ENCODE data around the gene ULBP1. TPM values are rescaled to one million over a fixed set of nuclear protein-coding genes. Genes with fewer than 3 reads are reported as not detected.
"Not testable (repeated sequence)": the region's sequence is repeated elsewhere in the genome, so short reads cannot be mapped to it uniquely, and the experiment has no call there.

The ULBP1 gene
- polyA plus RNA-seq, 1 experiment, result 2.8 TPM

- ChIA-PET CTCF (no interaction called here), POLR2A (no interaction called here)
- Histone ChIP-seq H3K4me3 (ENCODE audit: low read depth, low read length) (no peak overlapping the region), H3K27ac (ENCODE audit: low read depth, low read length) (no peak overlapping the region), H3K27me3 (ENCODE audit: control insufficient read depth, insufficient read depth, low read length) (peaks cover 33% of the 10 kb centered on the region), H3K9me3 (ENCODE audit: control insufficient read depth, insufficient read depth, low read length) (no peaks in the 10 kb centered on the region)
- no peak for DNase-seq (ENCODE audit: low read depth, low spot score)
- TF ChIP-seq, protein P1, sequence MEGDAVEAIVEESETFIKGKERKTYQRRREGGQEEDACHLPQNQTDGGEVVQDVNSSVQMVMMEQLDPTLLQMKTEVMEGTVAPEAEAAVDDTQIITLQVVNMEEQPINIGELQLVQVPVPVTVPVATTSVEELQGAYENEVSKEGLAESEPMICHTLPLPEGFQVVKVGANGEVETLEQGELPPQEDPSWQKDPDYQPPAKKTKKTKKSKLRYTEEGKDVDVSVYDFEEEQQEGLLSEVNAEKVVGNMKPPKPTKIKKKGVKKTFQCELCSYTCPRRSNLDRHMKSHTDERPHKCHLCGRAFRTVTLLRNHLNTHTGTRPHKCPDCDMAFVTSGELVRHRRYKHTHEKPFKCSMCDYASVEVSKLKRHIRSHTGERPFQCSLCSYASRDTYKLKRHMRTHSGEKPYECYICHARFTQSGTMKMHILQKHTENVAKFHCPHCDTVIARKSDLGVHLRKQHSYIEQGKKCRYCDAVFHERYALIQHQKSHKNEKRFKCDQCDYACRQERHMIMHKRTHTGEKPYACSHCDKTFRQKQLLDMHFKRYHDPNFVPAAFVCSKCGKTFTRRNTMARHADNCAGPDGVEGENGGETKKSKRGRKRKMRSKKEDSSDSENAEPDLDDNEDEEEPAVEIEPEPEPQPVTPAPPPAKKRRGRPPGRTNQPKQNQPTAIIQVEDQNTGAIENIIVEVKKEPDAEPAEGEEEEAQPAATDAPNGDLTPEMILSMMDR (IDR thresholded peaks at IDR 0.05; ENCODE audit: low read depth, low read length), result no peak
Observed at GRCh38 chr6:149950423-149950822, 13.3 kb upstream of the ULBP1 start.

DNA sequence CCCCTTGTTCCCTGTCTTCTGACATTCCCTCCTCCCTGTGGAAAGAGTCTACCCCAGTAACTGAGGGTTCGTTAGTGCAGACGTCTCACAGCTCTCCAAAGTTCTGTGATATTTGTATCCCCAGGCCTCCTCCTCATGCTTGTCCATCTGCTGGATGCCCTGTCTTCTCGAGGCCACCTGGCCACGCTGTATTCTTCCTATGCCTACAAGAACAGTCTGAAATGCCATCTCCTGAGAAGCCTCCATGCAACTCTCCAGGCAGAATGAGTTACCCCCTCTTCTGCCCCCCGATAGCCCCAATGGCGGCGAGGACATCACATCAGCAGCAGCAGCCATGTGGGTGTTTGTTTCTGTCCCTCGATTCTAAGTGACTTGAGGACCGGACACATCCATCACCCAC, 12.6 kb upstream of the ULBP1 start:
- ChIA-PET POLR2A (no interaction called here), CTCF (no interaction called here)

DNA sequence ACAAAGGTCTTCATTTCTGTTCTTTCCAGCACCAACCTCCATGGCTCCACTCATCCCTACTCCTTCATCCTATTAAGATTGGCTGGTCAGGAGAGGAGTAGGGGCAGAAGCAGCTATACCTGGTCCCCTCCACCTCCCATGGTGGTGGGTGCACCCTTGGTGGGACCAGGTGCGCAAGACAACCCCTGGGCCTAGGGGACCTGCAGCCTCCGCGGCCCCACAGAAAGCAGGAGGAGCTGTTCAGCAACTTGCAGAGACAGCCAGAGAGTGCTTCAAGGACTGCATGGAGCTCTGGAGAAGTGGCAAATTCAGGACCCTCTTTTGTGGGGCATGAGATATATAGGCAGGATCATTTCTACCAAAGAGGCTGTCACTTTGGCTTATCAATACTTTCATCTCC, 12.1 kb upstream of the ULBP1 start:
- TF ChIP-seq, protein P1 (IDR thresholded peaks at IDR 0.05; ENCODE audit: low read depth, low read length), result no peak
- ChIA-PET CTCF (interaction anchor here (0.6 to 2.0 kb wide), 2 partner anchors 10 to 66 kb away, joined by 3 to 6 read pairs; no protein-coding TSS in a partner anchor), POLR2A (no interaction called here)

More for the DNA sequence above, 12.6 kb upstream of the ULBP1 start:
- DNase-seq (ENCODE audit: low read depth, low spot score), result no peak
- TF ChIP-seq, protein P1 (IDR thresholded peaks at IDR 0.05; ENCODE audit: low read depth, low read length), result no peak
- Histone ChIP-seq H3K27me3 (ENCODE audit: control insufficient read depth, insufficient read depth, low read length) (peaks cover 40% of the 10 kb centered on the region), H3K27ac (ENCODE audit: low read depth, low read length) (no peak overlapping the region), H3K4me3 (ENCODE audit: low read depth, low read length) (no peak overlapping the region), H3K9me3 (ENCODE audit: control insufficient read depth, insufficient read depth, low read length) (no peaks in the 10 kb centered on the region)

DNA sequence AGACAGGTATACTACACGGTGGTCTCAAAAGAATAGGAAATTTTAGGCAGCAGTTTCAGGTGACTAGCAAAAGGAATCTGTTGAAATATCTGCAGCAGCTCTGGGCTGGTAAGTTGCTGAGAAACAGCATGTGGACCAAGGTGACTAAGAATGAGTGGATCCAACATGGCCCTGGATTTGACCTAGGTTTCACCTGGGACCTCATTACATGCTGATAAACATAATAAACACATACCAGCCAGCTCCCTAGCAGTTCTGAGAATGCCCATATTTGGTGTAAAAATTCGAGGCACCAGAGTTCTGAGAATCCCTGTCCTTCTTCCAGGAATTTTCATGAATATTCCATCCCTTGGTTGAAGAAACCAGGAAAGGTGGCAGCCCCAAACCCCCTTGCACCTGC, 10.4 kb upstream of the ULBP1 start:
- DNase-seq (ENCODE audit: low read depth, low spot score); H3K27ac ChIP-seq (ENCODE audit: low read depth, low read length); H3K4me3 ChIP-seq (ENCODE audit: low read depth, low read length); H3K9me3 ChIP-seq (ENCODE audit: control insufficient read depth, insufficient read depth, low read length); POLR2A ChIA-PET: not testable (repeated sequence)
- CTCF ChIA-PET, result interaction anchor here (2.0 kb wide), 1 partner anchor 64 kb away, joined by 6 read pairs; no protein-coding TSS in a partner anchor
- H3K27me3 ChIP-seq (ENCODE audit: control insufficient read depth, insufficient read depth, low read length), result peaks cover 50% of the 10 kb centered on the region

More for the DNA sequence above, 12.1 kb upstream of the ULBP1 start:
- Histone ChIP-seq H3K9me3 (ENCODE audit: control insufficient read depth, insufficient read depth, low read length) (no peaks in the 10 kb centered on the region), H3K27ac (ENCODE audit: low read depth, low read length) (no peak overlapping the region), H3K4me3 (ENCODE audit: low read depth, low read length) (no peak overlapping the region), H3K27me3 (ENCODE audit: control insufficient read depth, insufficient read depth, low read length) (peaks cover 42% of the 10 kb centered on the region)
- DNase-seq (ENCODE audit: low read depth, low spot score), result no peak

GRCh38 chr6:149953934-149954327, 9.8 kb upstream of the ULBP1 start:
- H3K27ac ChIP-seq (ENCODE audit: low read depth, low read length); CTCF ChIA-PET; H3K4me3 ChIP-seq (ENCODE audit: low read depth, low read length); H3K9me3 ChIP-seq (ENCODE audit: control insufficient read depth, insufficient read depth, low read length); DNase-seq (ENCODE audit: low read depth, low spot score); POLR2A ChIA-PET: not testable (repeated sequence)
- H3K27me3 ChIP-seq (ENCODE audit: control insufficient read depth, insufficient read depth, low read length), result peaks cover 52% of the 10 kb centered on the region

DNA sequence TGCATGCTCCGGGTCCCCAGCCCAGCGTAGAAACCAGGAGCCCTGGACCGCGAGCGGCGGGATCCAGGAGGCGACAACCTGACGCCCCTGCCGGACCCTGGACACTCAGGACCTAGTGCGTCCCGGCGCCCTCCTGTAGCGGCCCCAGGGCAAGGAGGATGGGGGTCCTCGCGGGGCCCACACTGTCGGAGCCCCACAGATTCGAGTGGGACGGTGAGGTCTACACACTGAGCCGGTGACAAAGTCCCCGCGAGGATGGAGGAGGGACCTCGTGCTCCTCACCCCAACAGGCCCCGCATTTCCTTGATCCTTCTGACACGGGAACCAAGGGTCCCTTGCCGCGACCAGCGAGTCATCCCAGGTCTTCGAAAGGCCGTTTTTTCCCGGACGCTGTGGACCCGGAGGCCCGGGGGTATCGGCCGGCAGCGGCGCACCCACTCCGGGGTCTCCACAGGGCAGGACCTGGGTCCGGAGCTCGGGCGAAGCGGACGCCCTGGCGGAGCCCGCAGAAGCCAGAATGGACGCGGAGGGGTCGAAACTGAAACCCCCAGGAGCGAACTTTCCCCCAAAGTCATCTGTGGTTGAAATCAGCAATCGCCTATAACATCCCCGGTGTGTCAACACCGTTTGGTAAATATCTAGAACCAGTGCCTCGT, 9.3 kb upstream of the ULBP1 start:
- CTCF ChIA-PET; H3K27ac ChIP-seq (ENCODE audit: low read depth, low read length): not testable (repeated sequence)
- peaks cover 55% of the 10 kb centered on the region for H3K27me3 ChIP-seq (ENCODE audit: control insufficient read depth, insufficient read depth, low read length)

GRCh38 chr6:149954984-149955653, 8.6 kb upstream of the ULBP1 start:
- H3K4me3 ChIP-seq (ENCODE audit: low read depth, low read length); H3K9me3 ChIP-seq (ENCODE audit: control insufficient read depth, insufficient read depth, low read length); DNase-seq (ENCODE audit: low read depth, low spot score); POLR2A ChIA-PET; H3K27ac ChIP-seq (ENCODE audit: low read depth, low read length); CTCF ChIA-PET: not testable (repeated sequence)
- H3K27me3 ChIP-seq (ENCODE audit: control insufficient read depth, insufficient read depth, low read length), result peaks cover 55% of the 10 kb centered on the region

More for the DNA sequence above, 9.3 kb upstream of the ULBP1 start:
- DNase-seq (ENCODE audit: low read depth, low spot score); POLR2A ChIA-PET; H3K4me3 ChIP-seq (ENCODE audit: low read depth, low read length); H3K9me3 ChIP-seq (ENCODE audit: control insufficient read depth, insufficient read depth, low read length): not testable (repeated sequence)

DNA sequence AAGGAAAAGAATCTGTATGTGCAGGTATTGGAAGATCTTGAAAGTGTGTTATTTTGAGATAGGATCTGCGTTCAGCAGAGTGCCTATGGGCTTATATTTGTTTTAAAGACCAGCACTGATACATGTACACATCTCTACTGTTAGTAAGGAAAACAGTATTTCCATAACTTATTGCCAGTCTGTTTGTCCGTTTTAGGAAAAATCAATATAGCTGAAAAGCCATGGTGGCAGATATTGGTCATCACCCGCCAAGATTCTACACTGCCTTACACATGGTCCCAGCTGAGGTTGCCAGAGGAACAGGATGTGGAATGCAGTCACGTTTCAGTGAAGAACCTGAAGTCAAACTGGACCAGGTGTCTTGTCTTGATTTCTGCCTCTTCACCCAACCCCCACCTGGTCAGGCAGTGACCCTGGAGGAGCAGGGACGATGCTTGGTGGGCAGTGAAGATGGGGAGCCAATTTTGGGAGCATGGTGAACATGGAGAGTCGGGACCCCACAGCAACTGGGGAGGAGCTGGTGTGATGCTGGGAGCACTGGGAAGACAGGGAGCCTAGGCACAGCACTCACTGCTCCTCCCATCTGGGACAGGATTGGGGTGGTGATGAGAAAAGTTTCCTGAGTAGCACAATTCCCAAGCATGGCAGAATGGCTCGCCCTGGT, 8.0 kb upstream of the ULBP1 start:
- CTCF ChIA-PET; DNase-seq (ENCODE audit: low read depth, low spot score); H3K4me3 ChIP-seq (ENCODE audit: low read depth, low read length); H3K27ac ChIP-seq (ENCODE audit: low read depth, low read length); POLR2A ChIA-PET; H3K9me3 ChIP-seq (ENCODE audit: control insufficient read depth, insufficient read depth, low read length): not testable (repeated sequence)
- H3K27me3 ChIP-seq (ENCODE audit: control insufficient read depth, insufficient read depth, low read length), result peaks cover 56% of the 10 kb centered on the region

GRCh38 chr6:149958124-149958523, 5.6 kb upstream of the ULBP1 start:
- DNase-seq (ENCODE audit: low read depth, low spot score); H3K4me3 ChIP-seq (ENCODE audit: low read depth, low read length); POLR2A ChIA-PET; H3K9me3 ChIP-seq (ENCODE audit: control insufficient read depth, insufficient read depth, low read length); H3K27ac ChIP-seq (ENCODE audit: low read depth, low read length); CTCF ChIA-PET: not testable (repeated sequence)
- H3K27me3 ChIP-seq (ENCODE audit: control insufficient read depth, insufficient read depth, low read length), result peaks cover 34% of the 10 kb centered on the region
